Panc1 (cell line): Measurements from ENCODE around the gene SRXN1. TPM values are rescaled to one million over a fixed set of nuclear protein-coding genes. Genes with fewer than 3 reads are reported as not detected.

Source experiments
- ATAC-seq: fragments of 200-7000 bp; cut with Tn5 transposase; 2 replicates; pipeline ENCODE4 v1.9.1; 2020; ENCODE audit warnings: mild to moderate bottlenecking, moderate library complexity
- BruUV-seq: library from RNA; stranded (reverse); fragments of 400-500 nt; replicated peaks from 2 replicates; lab custom pipeline; 2021; lab: Mats Ljungman, UMichigan
- CTCF ChIA-PET: fragments of 300-600 bp; sonication (Branson Sonifier 250); formaldehyde crosslinking; loops from one replicate; lab custom pipeline; 2022; ENCODE audit warnings: antibody characterized with exemption; lab: Charles Lee
- POLR2A ChIA-PET: fragments of 300-600 bp; sonication (Branson Sonifier 250); formaldehyde crosslinking; loops from one replicate; lab custom pipeline; 2022; ENCODE audit warnings: antibody characterized with exemption; lab: Charles Lee
- DNase-seq: peaks from one replicate; pipeline ENCODE4 v3.0.0-alpha.2; 2010; ENCODE audit warnings: low read depth, low spot score
- H3K27ac ChIP-seq: 2 replicates; pipeline ENCODE4 v1.5.1; 2011; ENCODE audit warnings: mild to moderate bottlenecking, low read length, inconsistent platforms
- H3K27me3 ChIP-seq: fragments of 200-500 bp; sonication (Bioruptor generic); 2 replicates; pipeline ENCODE4 v1.6.0; 2014; ENCODE audit warnings: low read length, inconsistent platforms; ENCODE audit not compliant: control insufficient read depth, insufficient read depth
- H3K36me3 ChIP-seq: fragments of 200-500 bp; sonication (Bioruptor generic); 2 replicates; pipeline ENCODE4 v1.5.1; 2014; ENCODE audit warnings: inconsistent platforms, mild to moderate bottlenecking, low read length, moderate library complexity; ENCODE audit not compliant: control insufficient read depth, insufficient read depth
- H3K4me1 ChIP-seq: 2 replicates; pipeline ENCODE4 v1.5.1; 2011; ENCODE audit warnings: inconsistent platforms, mild to moderate bottlenecking, low read length, moderate library complexity; ENCODE audit not compliant: control insufficient read depth, insufficient read depth
- H3K4me3 ChIP-seq, 2 experiments: 2 replicates each; pipeline ENCODE4 v1.5.1; 2011 to 2012; ENCODE audit warnings: low read depth in 2 of 2, low read length in 2 of 2, mild to moderate bottlenecking in 2 of 2, inconsistent platforms in 1 of 2, moderate library complexity in 1 of 2
- H3K9me3 ChIP-seq: fragments of 200-500 bp; sonication (Bioruptor generic); 2 replicates; pipeline ENCODE4 v1.5.1; 2014; ENCODE audit warnings: low read depth, mild to moderate bottlenecking, inconsistent platforms, low read length, moderate library complexity; ENCODE audit not compliant: control insufficient read depth, insufficient read depth
- CTCF ChIP-seq: fragments of 450-650 bp; IDR thresholded peaks from 2 replicates; pipeline ENCODE4 v1.5.1; 2017; ENCODE audit warnings: mild to moderate bottlenecking
- POLR2AphosphoS5 ChIP-seq: IDR thresholded peaks from 2 replicates; pipeline ENCODE4 v1.6.1; 2012; ENCODE audit warnings: mild to moderate bottlenecking, low read depth, low read length, moderate library complexity
- REST ChIP-seq, 2 experiments: IDR thresholded peaks; 2 replicates each; pipeline ENCODE4 v1.6.1; 2011 to 2012; ENCODE audit warnings: low read depth in 2 of 2, control low read depth in 1 of 2, low read length in 1 of 2, mild to moderate bottlenecking in 1 of 2, moderate library complexity in 1 of 2; ENCODE audit not compliant: insufficient read depth in 1 of 2
- SIN3A ChIP-seq: IDR thresholded peaks from 2 replicates; pipeline ENCODE4 v1.6.1; 2012; ENCODE audit warnings: low read depth, mild to moderate bottlenecking, low read length, moderate library complexity, borderline replicate concordance; ENCODE audit not compliant: insufficient read depth
- TCF7L2 ChIP-seq: IDR thresholded peaks from 2 replicates; pipeline ENCODE4 v1.6.1; 2011; ENCODE audit warnings: mild to moderate bottlenecking, low read depth, low read length, inconsistent platforms
- in situ Hi-C: cut with HindIII; loops from 2 replicates; pipeline ENCODE4 v1.10.0; 2016; ENCODE audit warnings: low sequenced_read_pairs, low pct_unique_long_range_greater_than_20kb
- intact Hi-C: fragments of 100-400 bp; cut with micrococcal nuclease; formaldehyde crosslinking; loops from one replicate; pipeline ENCODE4 v1.10.0; 2022; ENCODE audit not compliant: unreplicated experiment
- total RNA-seq: library from RNA; stranded (reverse); gene quantifications from one replicate; pipeline ENCODE4 v1.2.1, GENCODE V29; 2021; ENCODE audit not compliant: unreplicated experiment

The SRXN1 gene
- total RNA-seq, 1 experiment from 2014 or later = 34.5 TPM

GRCh38 chr20:687468-688203 lies 34.6 kb upstream of the SRXN1 start:
- no peaks in the 10 kb centered on the region for H3K4me1 ChIP-seq
- in situ Hi-C loops = no loop called here
- POLR2A ChIA-PET = no interaction called here
- DNase-seq (no peak), ATAC-seq (no peak)
- CTCF ChIA-PET = interaction anchor here (0.6 kb wide), 1 partner anchor 12 kb away, joined by 3 read pairs; no protein-coding TSS in a partner anchor
- peaks cover 11% of the 10 kb centered on the region; the same call in 1 of the 2 replicates for H3K27me3 ChIP-seq
- H3K4me3 ChIP-seq = no peak overlapping the region
- no peak for TF ChIP-seq TCF7L2
- TF ChIP-seq POLR2AphosphoS5 = no peak
- TF ChIP-seq REST (IDR thresholded peaks at IDR 0.05; ENCODE audit: insufficient read depth in 1 of 2, low read depth in 2 of 2, low read length in 1 of 2) = no peak
- TF ChIP-seq SIN3A = no peak
- TF ChIP-seq CTCF = no peak
- H3K27ac ChIP-seq = no peak overlapping the region
- H3K9me3 ChIP-seq = no peaks in the 10 kb centered on the region
- intact Hi-C loops = no loop called here
- no TSS peak for BruUV-seq
- H3K36me3 ChIP-seq = no peaks in the 10 kb centered on the region

- ChIA-PET POLR2A (no interaction called here), CTCF (no interaction called here)
- intact Hi-C loops = no loop called here
- Histone ChIP-seq H3K27ac (no peak overlapping the region), H3K4me3 (no peak overlapping the region), H3K4me1 (no peaks in the 10 kb centered on the region), H3K27me3 (0 out of 2 replicates have a peak, but pooled peaks cover 2% of the 10 kb centered on the region), H3K36me3 (no peaks in the 10 kb centered on the region), H3K9me3 (no peaks in the 10 kb centered on the region)
- TF ChIP-seq TCF7L2 (no peak), CTCF (no peak), POLR2AphosphoS5 (no peak), SIN3A (no peak), REST (IDR thresholded peaks at IDR 0.05; ENCODE audit: insufficient read depth in 1 of 2, low read depth in 2 of 2, low read length in 1 of 2) (no peak)
- in situ Hi-C loops = no loop called here
- BruUV-seq = no TSS peak
- DNase-seq (no peak), ATAC-seq (no peak)
These were observed 31.8 kb upstream of the SRXN1 start for GRCh38 chr20:684676-685319.
